ENCODE data around the gene USP44.

The USP44 gene

DNA sequence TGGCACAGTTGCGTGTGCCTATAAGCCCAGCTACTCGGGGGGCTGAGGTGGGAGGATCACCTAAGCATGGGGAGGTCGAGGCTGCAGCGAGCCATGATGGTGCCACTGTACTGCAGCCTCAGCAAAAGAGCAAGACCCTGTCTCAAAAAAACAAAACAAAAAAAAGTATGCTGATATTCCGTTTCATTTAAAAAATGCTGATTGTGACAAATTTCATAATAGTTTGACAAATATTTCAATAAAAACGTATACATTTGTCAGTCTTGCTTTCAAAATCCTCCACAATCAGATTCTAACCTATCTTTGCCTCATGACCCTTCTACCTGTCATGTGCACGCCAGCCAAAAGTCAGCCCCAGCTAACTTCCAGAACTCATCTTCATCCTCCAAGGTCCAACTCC lies 9.8 kb downstream of the USP44 start:
- no peak for TF ChIP-seq CTCF (conservative IDR thresholded peaks at IDR 0.05; ENCODE audit: low read depth, low read length)
- DNase-seq (ENCODE audit: low read depth), result no peak
- no peak overlapping the region for H3K4me3 ChIP-seq (ENCODE audit: low read length)

DNA sequence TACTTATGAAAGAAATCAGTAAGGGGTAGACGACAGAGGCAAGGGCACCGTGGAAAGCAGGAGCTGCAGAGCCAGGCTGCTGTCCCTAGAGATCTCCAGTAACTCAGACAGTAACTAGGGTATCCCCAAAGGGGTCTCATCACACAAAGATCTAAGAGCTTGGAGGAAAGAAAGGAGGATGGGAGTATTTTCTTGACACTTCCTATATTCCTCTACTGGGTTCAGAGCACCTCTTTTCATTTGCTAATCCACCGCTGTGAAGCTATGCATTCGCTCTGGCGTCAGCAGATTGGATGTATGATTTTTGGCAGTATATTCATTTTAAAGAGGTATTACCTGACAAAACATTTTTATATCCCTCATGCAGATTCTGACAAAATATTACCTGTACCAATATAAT lies 12.6 kb downstream of the USP44 start:
- no peak for DNase-seq (ENCODE audit: low read depth)
- TF ChIP-seq CTCF (conservative IDR thresholded peaks at IDR 0.05; ENCODE audit: low read depth, low read length), result no peak
- no peak overlapping the region for H3K4me3 ChIP-seq (ENCODE audit: low read length)

GRCh38 chr12:95538006-95538405 lies 13.3 kb downstream of the USP44 start:
- H3K4me3 ChIP-seq (ENCODE audit: low read length), result no peak overlapping the region
- peak; percentile 29 for DNase-seq (ENCODE audit: low read depth)
- no peak for TF ChIP-seq CTCF (conservative IDR thresholded peaks at IDR 0.05; ENCODE audit: low read depth, low read length)

- TF ChIP-seq CTCF (conservative IDR thresholded peaks at IDR 0.05; ENCODE audit: low read depth, low read length), result no peak
- DNase-seq (ENCODE audit: low read depth), result no peak
- no peak overlapping the region for H3K4me3 ChIP-seq (ENCODE audit: low read length)
Measured at GRCh38 chr12:95533985-95534384, 17.3 kb downstream of the USP44 start.

- TF ChIP-seq CTCF (conservative IDR thresholded peaks at IDR 0.05; ENCODE audit: low read depth, low read length), result no peak
- H3K4me3 ChIP-seq (ENCODE audit: low read length), result no peak overlapping the region
- no peak for DNase-seq (ENCODE audit: low read depth)
Measured at GRCh38 chr12:95532851-95533250, 18.4 kb downstream of the USP44 start.

DNA sequence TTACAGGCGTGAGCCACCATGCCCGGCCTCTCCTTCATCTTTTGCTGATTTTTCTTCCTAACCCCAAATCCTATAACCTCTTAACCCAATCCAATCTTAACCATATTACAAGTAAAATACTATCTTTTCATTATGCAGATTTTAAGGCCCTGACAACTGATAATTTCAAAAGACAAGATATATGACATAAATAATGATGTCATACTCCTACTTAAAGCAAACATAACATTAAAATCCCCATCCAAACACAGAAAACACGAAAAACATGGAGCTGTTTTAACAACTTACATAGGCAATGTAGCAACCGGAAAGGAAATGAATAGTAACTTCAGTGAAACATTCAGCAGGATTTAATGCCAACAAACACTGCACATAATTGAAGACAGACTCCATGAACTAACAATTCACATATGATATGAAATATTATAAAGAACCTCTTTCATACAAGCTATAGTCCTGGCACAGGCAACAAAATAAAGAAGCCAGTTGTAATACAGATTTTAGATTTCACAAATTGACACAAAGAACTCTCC lies 21.5 kb downstream of the USP44 start:
- DNase-seq (ENCODE audit: low read depth), result no peak
- no peak overlapping the region for H3K4me3 ChIP-seq (ENCODE audit: low read length)
- TF ChIP-seq CTCF (conservative IDR thresholded peaks at IDR 0.05; ENCODE audit: low read depth, low read length), result no peak

GRCh38 chr12:95528431-95528830 lies 22.8 kb downstream of the USP44 start:
- DNase-seq (ENCODE audit: low read depth), result no peak
- TF ChIP-seq CTCF (conservative IDR thresholded peaks at IDR 0.05; ENCODE audit: low read depth, low read length), result no peak
- no peak overlapping the region for H3K4me3 ChIP-seq (ENCODE audit: low read length)

All from retinal pigment epithelial cell (primary cell).